WI38 (cell line): Measurements from ENCODE around the gene DOCK1.

Source experiments
- H3K4me3 ChIP-seq: 2 replicates; pipeline ENCODE4 v1.5.1; 2011; ENCODE audit warnings: low read depth, mild to moderate bottlenecking, control low read depth, low read length
- CTCF ChIP-seq: IDR thresholded peaks from 2 replicates; pipeline ENCODE4 v1.5.1; 2012; ENCODE audit warnings: low read depth, mild to moderate bottlenecking, control low read depth, low read length

The DOCK1 gene

DNA sequence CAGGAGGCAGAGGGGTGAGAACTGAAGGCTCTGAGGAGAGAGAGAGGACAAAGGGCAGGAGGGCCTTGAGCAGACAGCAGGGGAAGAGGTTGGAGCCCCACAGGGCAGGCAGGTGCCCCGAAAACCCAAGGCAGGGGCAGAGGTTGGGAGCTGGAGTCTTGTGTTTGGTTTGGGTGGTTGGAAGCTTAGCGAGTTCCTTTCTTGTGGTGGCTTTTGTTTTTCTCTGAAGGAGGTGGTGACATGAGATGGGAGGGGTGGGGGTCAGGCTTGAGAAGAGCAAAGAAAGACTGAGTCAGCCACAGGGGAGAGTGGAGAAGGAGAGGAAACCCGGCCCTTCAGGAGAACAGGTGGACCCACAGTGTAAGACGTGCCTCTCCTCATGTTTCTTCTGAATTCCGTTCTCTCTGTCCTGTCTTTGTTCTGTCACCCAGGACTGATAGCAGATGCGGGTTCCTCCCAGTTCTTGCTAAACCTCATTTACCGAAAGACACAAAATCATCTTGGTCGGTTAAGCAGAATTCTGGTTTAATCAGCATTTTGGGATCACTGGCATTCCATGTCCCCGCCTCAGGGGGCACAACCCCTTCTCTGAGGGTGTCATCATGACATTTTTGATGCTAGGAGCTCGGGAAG, 195.9 kb downstream of the DOCK1 start:
- no peak for TF ChIP-seq CTCF
- H3K4me3 ChIP-seq: no peak overlapping the region

DNA sequence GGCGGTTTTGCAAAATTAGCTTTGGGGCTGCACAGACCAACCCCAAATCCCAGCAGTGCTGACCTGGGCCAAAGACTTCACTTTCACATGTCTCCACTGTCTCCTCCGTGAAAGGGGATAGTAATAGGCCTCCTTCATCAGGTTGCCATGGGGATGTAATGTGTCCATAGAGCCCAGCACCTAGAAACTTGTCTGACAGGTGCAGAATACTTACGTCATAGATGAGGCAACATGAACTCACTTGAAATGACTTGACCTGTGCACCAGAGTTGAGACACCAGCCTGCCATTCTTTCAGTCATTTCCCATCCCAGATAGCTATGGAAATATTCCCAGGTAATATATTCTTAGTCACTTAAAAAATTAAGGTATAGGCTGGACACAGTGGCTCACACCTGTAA, 196.9 kb downstream of the DOCK1 start:
- no peak overlapping the region for H3K4me3 ChIP-seq
- TF ChIP-seq CTCF: no peak

DNA sequence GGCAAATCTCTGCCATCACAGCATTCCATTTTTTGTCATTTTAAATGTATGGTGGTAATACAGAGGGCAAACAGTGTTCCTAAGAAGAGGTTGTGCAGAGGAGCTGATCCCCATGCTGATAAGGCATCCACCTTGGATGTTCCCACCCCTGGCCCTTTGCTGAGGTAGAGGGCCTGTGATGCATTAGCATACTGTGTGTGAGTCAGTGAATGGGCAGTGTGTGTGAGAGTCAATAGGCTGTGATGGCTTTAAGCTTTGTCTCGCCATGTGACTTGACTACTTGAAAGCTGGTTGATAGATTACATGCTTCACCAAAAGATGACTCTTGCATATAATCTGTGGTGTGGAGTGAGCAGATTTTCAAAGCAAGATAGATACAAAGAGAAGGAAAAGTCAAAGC, 209.9 kb downstream of the DOCK1 start:
- H3K4me3 ChIP-seq: no peak overlapping the region
- no peak for TF ChIP-seq CTCF

GRCh38 chr10:127117125-127117524, 211.9 kb downstream of the DOCK1 start:
- TF ChIP-seq CTCF: no peak

DNA sequence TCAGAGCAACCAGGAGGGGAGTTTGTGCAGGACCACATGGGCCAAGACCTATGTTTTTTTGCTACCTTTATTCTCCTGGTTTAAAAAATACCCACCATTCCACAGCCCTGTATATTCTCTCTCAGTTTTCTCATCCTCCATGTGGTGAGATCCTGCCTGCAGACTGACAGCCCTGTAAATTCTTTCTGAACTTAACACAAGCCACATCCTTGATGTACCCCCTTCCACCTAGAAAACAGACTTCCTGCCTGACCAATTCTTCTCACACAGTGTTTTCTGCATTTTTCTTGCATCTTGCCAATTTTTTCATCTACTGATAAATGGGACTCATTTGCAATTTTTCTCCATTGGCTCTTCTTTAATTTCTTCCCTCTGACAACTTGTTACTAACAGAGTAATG, 212.8 kb downstream of the DOCK1 start:
- no peak for TF ChIP-seq CTCF
- H3K4me3 ChIP-seq: no peak overlapping the region

More at GRCh38 chr10:127117125-127117524, 211.9 kb downstream of the DOCK1 start:
- H3K4me3 ChIP-seq: no peak overlapping the region

DNA sequence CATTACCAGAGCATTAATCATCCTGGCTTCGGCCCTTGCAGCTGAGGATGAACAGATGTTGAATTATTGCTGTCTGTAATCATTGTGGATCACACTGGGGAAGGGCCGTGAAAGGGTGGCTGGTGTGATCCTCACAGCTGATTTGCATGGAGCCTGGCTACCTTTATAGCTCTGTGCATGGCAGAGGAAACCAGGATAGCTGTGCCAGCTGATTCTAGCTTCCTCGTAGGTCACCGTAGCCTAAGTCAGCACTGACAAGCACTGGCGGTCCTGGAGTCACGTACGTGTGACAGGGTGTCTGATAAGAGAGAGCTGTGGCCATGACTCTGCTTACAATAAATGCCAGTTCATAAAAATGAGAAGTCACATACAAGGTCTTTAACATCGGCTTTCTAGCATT, 214.7 kb downstream of the DOCK1 start:
- no peak overlapping the region for H3K4me3 ChIP-seq
- TF ChIP-seq CTCF: no peak

GRCh38 chr10:127122831-127123230, 217.6 kb downstream of the DOCK1 start:
- H3K4me3 ChIP-seq: no peak overlapping the region
- no peak for TF ChIP-seq CTCF
